Gastroesophageal sphincter (tissue), 3 donors: ENCODE measurements around the gene SYK.

Experiments used
- POLR2A ChIP-seq, 2 donors: fragments of 450-650 bp; IDR thresholded peaks; one replicate each; pipeline ENCODE4 v1.6.1; 2017; ENCODE audit warnings: antibody characterized with exemption in 2 of 2, mild to moderate bottlenecking in 2 of 2, moderate library complexity in 1 of 2
- POLR2AphosphoS5 ChIP-seq: sonication (generic); formaldehyde crosslinking; IDR thresholded peaks from one replicate; pipeline ENCODE4 v1.6.1; 2017; ENCODE audit warnings: antibody characterized with exemption
- TF ChIP-seq, protein P1 (sequence below), 4 experiments: fragments of 200-600 bp in 2 of 4; fragments of 450-650 bp in 2 of 4; sonication (generic) in 1 of 4; IDR thresholded peaks; one replicate each; pipeline ENCODE4 v1.5.1; 2017 to 2019; ENCODE audit warnings: antibody characterized with exemption in 4 of 4, mild to moderate bottlenecking in 2 of 4, moderate library complexity in 2 of 4

DNA sequence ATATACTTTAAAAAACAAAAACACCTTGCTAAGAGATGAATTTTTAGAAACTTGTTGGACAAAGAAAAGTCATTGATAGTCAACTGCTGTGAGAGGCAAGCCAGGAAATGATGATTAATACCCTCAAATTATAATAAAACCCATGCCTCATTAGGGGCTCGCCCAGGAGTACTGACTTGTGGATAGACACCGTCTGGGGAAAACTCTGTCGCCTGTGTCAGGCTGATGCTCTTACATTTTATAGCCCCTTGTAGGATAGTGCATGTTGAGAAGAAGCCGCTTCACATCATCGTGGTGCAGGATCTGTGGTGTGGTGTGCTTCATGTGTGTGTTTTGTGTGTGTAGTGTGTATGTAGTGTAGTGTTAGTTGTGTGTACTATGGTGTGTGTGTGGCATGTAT lies 39.1 kb downstream of the SYK start:
- TF ChIP-seq, protein P1, sequence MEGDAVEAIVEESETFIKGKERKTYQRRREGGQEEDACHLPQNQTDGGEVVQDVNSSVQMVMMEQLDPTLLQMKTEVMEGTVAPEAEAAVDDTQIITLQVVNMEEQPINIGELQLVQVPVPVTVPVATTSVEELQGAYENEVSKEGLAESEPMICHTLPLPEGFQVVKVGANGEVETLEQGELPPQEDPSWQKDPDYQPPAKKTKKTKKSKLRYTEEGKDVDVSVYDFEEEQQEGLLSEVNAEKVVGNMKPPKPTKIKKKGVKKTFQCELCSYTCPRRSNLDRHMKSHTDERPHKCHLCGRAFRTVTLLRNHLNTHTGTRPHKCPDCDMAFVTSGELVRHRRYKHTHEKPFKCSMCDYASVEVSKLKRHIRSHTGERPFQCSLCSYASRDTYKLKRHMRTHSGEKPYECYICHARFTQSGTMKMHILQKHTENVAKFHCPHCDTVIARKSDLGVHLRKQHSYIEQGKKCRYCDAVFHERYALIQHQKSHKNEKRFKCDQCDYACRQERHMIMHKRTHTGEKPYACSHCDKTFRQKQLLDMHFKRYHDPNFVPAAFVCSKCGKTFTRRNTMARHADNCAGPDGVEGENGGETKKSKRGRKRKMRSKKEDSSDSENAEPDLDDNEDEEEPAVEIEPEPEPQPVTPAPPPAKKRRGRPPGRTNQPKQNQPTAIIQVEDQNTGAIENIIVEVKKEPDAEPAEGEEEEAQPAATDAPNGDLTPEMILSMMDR (IDR thresholded peaks at IDR 0.05) = no peak
- TF ChIP-seq POLR2A (IDR thresholded peaks at IDR 0.05) = no peak
- TF ChIP-seq POLR2AphosphoS5 = no peak
